GM19239 (cell line): ENCODE data around the gene RPA1.
A peak's percentile ranks its signal among the peaks of the same experiment; 100 is the strongest.
"Not testable (repeated sequence)": the region's sequence is repeated elsewhere in the genome, so short reads cannot be mapped to it uniquely, and the experiment has no call there.

Experiments used
- DNase-seq: peaks from one replicate; pipeline ENCODE4 v3.0.0; 2011; ENCODE audit warnings: low spot score; ENCODE audit not compliant: insufficient read length
- FAIRE-seq: peaks from 2 replicates; lab custom pipeline; 2011; peaks lifted over from hg19 to GRCh38; lab: Jason Lieb, UNC

Gene RPA1

DNA sequence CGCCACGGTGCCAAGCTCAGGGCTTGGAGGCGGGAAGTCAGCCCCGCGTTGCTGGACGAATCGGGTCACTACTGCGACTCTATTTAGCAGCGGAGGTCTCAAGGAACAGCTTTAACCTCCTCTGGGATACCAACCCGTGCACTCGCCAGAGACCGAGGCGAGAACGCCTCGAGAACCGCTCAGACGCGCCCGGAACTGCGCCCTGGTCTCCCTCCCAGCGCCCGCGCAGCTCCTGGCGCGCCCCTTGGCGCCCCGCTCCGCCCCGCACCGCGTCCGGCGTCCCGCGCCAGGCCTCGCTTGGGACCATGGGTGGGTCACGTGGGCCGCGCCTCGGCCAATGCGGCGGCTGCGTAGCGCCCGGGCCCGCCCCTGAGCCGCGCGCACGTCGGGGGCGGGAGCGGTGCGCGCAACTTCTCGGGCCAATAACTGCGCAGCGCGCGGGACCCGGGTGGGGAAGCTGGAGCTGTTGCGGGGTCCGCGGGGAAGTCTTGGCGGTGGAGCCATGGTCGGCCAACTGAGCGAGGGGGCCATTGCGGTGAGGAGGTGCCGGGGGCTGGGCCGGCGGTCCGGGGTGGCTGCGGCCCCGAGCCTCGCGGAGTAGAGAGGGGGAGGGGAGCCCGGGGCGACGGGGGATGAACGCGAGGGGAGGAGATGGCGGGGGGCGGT lies at the start of gene RPA1, which contains the start of gene SMYD4:
Gene RPA1, plus strand, starts transcription at position 414 of the 666 bp plus-strand sequence. Its CDS starts 89 bp downstream, at position 503.
Gene SMYD4, minus strand, starts transcription at position 311 of the 666 bp plus-strand sequence. CDS start 1,908 bp downstream, outside the sequence.
- FAIRE-seq: no peak
- DNase-seq: peak; percentile 91

DNA sequence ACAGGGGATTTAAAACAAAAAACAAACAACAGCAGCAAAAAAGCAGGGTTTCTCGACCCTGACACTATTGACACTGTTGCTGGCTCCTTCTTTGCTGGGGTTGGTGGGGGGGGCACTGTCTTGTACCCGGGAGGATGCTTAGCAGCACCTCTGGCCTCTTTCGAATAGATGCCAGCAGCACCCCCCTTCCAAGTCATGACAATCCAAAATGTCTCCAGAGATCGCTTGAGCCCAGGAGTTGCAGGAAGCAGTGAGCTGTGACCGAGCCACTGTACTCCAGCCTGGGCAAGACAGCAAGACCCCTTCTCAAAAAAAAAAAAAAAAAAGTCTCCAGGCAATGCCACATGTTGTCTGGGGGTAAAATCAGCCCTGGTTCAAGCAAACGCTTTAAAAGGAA lies 47.6 kb upstream of the RPA1 start:
- no peak for FAIRE-seq
- DNase-seq: no peak

DNA sequence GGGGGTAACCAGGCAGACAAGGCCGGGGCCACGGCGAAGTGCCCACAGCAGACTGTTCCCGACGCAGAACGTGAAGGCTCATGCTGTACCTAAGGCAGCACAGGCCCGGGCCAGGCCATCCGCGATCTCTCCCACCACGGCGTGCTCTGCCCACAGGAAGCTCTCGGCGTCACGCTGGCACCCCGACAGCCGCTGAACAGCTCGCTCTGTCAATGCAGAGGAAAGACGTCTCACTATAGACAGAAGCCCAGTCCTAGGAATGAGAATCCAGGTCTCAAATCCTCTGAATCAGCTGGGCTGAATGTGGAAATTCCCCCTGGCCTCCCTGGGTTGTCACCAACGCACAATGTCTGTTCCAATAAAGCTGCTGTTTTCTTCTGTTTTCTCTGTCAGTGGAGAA lies 46.5 kb upstream of the RPA1 start:
- no peak for FAIRE-seq
- no peak for DNase-seq

DNA sequence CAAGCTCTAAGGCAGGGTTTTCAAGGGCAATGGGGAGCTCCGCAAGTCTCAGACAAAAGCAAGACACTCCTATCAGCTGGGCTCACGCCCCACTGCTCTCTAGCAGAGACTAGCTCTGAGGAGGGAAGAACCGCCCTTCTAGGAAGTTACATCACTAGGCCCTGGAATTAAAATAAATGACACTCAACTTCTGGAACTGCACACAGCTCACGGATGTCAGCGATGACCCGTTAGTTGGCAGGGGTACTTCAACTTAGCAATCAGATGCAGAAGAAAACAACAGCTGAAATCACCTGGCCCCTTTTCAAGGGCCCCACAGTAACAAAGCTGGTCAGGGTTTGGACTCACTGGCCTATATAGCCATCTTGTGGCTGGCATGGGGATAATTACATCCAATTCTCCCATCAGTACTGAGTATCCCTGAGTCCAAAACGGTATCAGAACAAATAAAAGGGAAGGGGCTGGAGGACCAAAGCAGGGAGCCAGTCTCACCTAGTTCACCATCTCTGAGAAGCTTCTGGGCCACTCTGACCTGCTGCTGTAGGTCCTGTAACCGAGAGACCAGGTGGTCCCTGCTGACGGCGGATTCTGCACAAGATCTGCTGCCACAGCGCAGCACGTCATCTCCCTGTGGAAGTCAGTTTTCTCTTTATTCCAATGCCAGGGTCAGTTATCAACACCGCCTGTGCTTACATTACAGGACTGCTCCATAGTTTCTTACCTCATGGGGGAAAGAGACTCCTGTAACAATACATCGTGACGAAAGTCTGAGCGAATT lies 45.8 kb upstream of the RPA1 start:
- peak; percentile 47 for FAIRE-seq
- no peak for DNase-seq

DNA sequence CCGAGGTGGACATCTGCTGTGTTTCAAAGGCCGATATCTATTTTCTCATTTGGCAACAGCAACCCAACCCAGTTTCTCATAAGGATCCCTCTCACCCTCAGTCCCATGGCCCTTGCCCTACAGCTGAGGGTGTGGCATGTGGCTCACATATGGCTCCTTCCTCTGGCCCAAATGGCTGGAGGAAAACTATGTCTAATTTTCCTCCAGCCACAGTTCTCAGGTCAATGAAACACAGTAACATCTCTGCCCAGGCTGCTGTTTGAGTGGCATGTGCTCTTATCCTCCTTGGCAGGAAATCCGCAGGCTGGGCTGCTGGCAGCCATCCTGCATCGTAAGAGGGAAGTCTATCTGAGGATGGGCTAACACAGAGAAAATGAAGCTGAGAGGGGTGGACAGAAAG lies 43.9 kb upstream of the RPA1 start:
- no peak for DNase-seq
- no peak for FAIRE-seq

DNA sequence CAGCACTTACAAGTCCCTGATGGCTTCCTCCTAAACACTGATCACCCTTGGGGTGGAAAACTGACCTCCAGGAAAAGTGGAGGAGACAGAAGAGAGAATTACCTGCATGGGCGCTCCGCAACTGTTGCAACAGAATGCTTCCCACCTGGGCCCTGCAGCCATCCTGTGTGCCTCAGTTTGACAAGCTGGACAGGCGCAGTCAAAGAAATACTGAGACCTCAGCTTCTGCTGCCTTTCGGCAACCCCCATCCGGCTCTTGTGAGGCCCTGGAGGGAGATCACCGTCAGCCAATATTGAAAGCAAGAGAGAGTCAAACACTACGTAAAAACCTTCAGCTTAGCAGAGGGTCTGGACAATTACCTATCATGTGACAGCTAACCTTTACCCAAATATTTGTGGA lies 43.1 kb upstream of the RPA1 start:
- no peak for DNase-seq
- no peak for FAIRE-seq

DNA sequence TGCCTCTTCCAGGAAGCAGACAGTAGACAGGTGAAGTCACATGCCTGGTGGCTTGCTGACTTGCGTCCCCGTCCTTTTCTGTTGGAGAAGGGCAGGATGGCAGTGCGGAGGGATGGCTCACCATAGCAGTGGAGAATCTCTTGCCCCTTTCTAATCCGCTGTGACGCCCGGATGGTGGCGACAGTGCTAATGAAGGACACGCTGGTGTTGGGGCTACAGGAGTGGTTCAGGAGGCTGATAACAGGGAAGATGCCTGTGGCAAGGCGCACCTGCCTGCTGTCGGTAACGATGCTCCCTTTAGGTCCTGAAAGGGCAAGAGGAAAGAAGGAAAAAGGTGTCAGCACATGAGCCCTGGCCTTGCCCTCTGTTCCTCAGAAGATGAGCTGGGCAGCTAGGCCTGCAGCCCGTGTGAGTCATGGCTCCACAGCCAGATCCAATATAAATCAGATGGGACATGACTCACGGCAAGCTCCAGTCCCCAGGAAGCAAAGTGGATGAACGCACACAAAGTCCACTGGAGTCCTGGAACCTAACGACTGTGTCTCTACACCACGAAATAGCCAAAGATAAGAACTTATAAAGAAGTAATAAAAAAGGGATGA lies 42.4 kb upstream of the RPA1 start:
- DNase-seq (no peak), FAIRE-seq (no peak)

DNA sequence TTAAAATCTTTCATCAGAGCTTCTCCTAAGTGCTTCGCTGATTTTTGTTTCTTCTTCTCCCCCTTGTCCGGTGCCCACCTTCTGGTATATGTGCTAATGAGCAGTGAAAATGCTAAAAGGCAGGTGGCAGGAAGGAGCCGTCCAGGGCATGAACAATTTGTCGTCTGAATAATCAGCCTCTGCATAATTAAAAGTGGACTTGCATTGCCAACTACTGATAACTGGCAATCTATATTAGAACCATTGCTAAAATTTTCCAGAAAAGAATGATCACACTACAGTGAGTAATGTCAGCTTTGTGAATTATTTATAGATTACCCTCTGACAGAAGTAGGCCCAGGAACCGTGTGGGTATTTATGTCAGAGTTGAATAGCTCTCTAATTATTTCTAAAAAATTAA lies 39.9 kb upstream of the RPA1 start:
- no peak for DNase-seq
- no peak for FAIRE-seq

DNA sequence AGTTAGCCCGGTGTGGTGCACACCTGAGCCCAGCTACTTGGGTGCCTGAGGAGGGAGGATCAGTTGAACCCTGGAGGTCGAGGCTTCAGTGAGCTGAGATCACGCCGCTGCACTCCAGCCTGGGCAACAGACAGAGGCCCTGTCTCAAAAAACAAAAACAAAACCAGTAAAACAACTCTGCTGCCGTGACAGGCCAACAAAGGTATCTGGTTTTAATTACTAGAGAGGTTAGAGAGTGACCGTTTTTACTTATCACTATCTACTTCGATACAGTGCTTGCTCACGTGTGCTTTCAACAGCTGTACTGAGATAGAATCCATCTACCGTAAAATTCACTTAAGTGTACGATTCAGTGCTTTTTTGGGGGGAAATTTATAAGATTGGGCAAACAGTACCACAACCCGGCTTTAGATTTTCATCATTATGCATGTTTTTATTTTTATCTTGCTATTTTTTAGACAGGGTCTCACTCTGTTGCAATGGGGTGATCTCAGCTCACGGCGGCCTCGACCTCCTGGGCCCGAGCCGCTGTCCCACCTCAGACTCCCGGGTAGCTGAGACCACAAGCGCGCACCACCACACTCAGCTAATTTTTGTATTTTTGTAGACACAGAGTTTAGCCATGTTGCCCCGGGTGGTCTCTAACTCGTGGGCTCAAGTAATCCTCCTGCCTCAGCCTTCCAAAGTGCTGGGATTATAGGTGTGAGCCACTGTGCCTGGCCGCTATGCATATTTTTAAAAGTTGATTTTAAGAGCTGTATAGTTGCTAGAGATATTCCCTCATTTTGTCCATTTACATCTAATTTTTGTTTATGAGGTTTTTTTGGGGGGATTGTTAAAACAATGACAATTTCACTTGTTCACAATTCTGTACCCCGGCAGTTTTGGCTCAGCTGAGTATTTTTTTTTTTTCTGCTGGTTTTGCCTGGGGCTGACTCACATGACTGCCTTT lies 37.0 kb upstream of the RPA1 start:
- FAIRE-seq: no peak

DNA sequence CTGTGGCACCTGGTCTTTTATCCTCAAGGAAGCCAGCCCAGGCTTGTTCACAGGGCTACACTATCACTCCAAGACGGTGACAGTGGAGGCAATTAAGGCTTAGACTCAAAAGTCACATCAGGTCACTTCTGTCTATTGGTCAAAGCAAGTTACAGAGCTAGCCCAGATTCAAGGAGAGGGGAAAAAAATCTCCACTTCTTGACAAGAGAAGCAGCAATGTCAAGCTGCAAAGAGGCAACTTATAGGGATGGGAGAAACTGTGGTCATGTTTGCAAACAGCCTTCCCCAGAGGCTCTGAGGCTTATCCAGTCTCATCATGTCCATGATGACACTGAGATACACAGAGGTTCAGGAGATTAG lies 36.4 kb upstream of the RPA1 start:
- FAIRE-seq (no peak), DNase-seq (no peak)

More for the DNA sequence above, 37.0 kb upstream of the RPA1 start:
- DNase-seq: no peak

DNA sequence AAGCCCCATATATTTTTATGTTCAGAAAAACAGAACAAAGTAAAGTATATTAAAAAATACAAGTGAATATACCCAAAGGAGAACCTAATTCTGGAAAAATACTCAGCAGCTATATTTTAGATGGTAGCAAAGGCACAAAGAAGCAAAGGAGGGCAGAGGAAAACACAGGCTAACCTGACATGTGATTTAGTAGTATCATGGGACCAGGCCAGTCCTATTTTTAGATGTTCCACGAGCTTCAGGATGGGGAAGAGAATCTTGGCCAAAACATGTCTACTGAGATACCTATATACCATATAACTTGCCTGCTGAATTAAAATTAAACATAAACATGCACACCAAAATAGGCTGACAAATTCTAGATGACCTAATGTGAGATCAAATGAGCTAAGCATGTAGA lies 33.0 kb upstream of the RPA1 start:
- FAIRE-seq (no peak), DNase-seq (no peak)

DNA sequence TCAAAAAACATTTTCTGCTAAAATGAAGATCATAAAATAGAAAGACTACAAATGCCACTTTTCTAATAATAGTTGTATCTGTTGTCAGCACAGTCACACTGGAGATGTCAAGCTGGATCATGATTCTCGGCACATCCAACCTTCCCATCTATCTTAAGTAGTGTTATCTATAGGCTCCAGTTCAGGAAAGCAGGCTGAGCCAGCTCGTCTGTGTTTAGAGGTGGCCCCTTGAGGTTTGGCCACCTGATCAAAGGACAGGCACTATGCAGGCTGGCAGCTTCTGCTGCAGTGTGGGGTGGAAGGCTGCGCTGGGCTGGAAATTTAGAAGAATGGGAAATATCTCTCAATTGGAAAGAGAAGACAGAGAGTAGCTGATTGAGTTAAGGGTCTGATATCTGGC lies 32.5 kb upstream of the RPA1 start:
- DNase-seq: no peak
- no peak for FAIRE-seq

DNA sequence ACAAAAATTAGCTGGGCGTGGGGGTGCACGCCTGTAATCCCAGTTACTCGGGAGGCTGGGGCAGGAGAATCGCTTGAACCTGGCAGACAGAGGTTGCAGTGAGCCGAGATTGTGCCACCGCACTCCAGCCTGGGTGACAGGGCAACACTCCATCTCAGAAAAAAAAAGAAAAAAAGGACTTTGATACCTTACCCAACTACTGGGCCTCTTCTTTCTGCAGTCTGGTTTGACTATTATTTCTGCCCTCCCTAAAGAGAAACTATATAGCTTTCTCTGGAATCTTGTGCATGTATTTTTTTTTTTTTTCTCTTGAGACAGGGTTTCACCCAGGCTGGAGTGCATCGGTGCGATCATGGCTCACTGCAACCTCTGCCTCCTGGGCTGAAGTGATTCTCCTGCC lies 32.0 kb upstream of the RPA1 start:
- FAIRE-seq, DNase-seq: not testable (repeated sequence)

DNA sequence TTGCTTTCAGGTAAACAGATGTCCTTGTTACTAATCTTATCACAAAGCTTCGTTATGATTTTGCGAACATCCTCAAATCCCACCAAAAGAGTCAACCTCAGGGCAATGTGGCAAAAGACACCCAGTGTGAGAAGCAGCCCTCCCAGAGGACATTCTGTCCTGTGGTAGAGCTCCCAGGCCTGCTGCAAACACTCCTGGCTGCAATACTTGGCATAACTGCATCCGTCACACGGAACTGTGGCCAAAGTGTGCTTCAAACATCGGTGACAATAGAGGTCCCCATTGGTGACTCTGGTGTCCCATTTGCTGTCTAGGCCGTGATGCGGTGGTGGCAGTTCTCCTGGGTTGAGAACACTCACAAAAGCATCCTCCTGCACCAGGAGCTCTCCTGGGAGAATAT lies 29.6 kb upstream of the RPA1 start:
- FAIRE-seq: no peak

DNA sequence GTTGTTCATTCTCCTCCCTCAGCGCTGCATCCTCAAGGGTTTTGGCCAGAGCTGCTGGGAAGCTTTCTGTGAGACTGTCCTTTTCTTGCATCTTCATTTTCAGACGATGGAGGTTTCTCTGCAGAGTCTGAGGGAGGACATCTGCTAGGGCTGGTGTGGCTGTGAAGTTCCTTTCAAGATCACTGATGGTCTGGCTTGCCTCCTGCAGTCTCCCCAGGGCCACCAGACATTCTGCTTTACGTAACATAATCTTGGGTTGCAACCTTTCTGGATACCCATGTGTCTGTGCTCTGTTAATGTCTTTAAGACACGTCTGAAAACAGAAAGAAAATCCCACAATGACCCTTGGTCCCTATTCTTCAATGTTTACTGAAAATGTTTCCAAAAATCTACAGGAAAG lies 29.1 kb upstream of the RPA1 start:
- no peak for DNase-seq
- no peak for FAIRE-seq

More for the DNA sequence above, 29.6 kb upstream of the RPA1 start:
- no peak for DNase-seq

DNA sequence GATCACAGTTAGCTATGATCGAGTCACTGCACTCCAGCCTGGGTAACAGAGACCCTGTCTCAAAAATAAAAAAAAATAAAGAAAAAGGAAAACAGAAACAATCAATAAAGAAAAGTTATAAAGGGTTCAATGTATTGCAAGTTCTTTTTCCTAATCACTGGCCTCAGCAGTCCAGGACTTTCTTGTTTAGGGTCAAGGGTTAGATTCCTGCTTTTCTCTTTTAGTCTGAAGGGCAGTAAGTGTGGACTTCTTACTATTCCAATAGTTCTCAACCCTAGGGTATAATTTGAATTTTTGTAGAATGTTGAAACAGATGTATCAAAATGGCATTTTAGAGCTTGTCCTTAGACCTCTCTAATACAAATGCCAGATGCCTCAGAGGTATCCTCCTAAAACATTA lies 27.4 kb upstream of the RPA1 start:
- FAIRE-seq (no peak), DNase-seq (no peak)

DNA sequence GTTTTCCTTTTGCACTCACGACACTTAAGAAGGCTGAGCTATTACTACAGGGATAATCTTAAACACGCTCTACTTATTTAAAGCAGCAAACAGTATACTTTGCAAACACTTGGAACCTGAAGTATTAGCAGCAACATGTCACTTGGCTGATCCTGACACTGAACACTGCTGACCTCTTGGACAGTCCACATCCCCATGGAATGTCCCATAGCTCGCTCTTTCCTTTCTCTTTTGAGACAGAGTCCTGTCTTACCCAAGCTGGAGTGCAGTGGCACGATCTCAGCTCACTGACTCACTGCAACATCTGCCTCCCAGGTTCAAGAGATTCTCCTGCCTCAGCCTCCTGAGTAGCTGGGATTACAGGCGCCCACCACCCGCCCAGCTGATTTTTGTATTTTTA lies 26.5 kb upstream of the RPA1 start:
- no peak for FAIRE-seq
- no peak for DNase-seq

DNA sequence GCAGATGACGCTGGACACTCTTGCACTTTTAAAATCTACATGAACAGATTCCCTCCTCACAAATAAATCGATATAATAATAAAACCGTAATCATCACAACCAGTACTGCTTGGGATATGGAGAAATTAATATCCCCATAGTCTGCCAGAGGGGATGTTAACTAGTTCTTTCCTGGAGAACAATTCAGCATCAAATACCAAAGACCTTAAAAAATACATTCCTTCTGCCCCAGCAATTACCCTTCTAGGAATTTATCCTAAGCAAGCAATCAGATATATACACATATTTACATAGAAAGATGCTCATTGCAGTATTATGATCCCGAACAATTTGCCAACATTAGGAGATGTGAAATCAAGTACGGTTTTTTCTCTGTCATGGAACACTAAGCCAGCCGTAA lies 21.9 kb upstream of the RPA1 start:
- DNase-seq (no peak), FAIRE-seq (no peak)

DNA sequence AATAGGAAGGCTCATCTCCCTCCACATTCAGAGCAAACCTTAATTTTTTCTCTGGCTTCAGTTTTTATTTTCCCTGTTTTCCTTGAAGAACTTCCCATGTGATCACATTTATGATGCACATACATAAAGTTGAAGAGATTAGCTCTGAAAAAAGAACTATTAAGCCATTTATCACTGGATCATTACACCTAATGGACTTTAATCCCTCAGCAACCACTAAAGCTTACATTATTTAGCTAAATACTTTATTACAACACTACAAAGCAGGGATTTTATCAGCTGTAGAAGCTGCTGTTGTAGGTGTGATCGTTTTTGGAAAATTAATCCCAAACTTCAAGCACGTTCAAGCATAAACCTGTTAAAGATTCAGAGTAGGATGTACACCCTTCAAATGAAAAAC lies 21.2 kb upstream of the RPA1 start:
- no peak for DNase-seq
- FAIRE-seq: no peak

DNA sequence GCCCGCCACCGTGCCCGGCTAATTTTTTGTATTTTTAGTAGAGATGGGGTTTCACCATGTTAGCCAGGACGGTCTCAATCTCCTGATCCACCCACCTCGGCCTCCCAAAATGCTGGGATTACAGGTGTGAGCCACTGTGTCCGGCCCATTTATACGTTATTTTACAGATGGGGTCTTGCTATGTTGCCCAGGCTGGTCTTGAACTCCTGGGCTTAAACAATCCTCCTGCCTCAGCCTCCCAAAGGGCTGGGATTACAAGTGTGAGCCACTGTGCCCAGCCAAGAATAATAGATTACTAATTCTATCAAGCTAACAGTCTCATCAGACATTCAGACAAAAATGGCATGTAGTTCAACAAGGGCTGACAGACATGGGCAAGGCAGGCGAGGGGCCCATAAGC lies 20.0 kb upstream of the RPA1 start:
- not testable (repeated sequence) for FAIRE-seq

More for the DNA sequence above, 20.0 kb upstream of the RPA1 start:
- DNase-seq: not testable (repeated sequence)
